Gastrocnemius medialis (tissue), 4 donors: ENCODE data around the gene ESF1. TPM values are rescaled to one million over a fixed set of nuclear protein-coding genes. Genes with fewer than 3 reads are reported as not detected.

ENCODE experiments used
- ATAC-seq, 2 donors: fragments of 150-250 bp; one replicate each; pipeline ENCODE4 v1.9.1; 2016
- DNase-seq, 2 donors: peaks; one replicate each; pipeline ENCODE4 v3.0.0-alpha.2; 2019
- H3K27ac ChIP-seq, 4 donors: fragments of 200-600 bp; sonication (generic); 1 replicate in 1 of 4; 2 replicates in 3 of 4; pipeline ENCODE4 v1.5.1; 2016 to 2018; ENCODE audit warnings: mild to moderate bottlenecking in 2 of 4, moderate library complexity in 1 of 4
- H3K27me3 ChIP-seq, 3 donors: fragments of 200-600 bp; sonication (generic) in 2 of 3; 1 replicate in 1 of 3; 2 replicates in 2 of 3; pipeline versions ENCODE4 v1.5.1 to v1.6.0; 2016 to 2019; ENCODE audit warnings: mild to moderate bottlenecking in 1 of 3, moderate library complexity in 1 of 3
- H3K36me3 ChIP-seq, 2 donors: fragments of 200-600 bp; sonication (generic) in 1 of 2; one replicate each; pipeline ENCODE4 v1.5.1; 2017 to 2018
- H3K4me1 ChIP-seq, 2 donors: fragments of 200-600 bp; sonication (generic) in 1 of 2; one replicate each; pipeline ENCODE4 v1.5.1; 2016 to 2017; ENCODE audit warnings: mild to moderate bottlenecking in 2 of 2
- H3K4me3 ChIP-seq, 4 donors: fragments of 200-600 bp; sonication (generic) in 3 of 4; 1 replicate in 1 of 4; 2 replicates in 3 of 4; pipeline ENCODE4 v1.5.1; 2016 to 2019; ENCODE audit warnings: mild to moderate bottlenecking in 2 of 4
- H3K9me3 ChIP-seq, 3 donors: fragments of 200-600 bp; sonication (generic) in 2 of 3; 1 replicate in 1 of 3; 2 replicates in 2 of 3; pipeline ENCODE4 v1.5.1; 2016 to 2019
- POLR2A ChIP-seq, 2 donors: fragments of 450-650 bp; IDR thresholded peaks; one replicate each; pipeline ENCODE4 v1.6.1; 2017; ENCODE audit warnings: antibody characterized with exemption in 2 of 2, mild to moderate bottlenecking in 2 of 2, moderate library complexity in 2 of 2
- in situ Hi-C, 4 donors: fragments of 200-750 bp; cut with MboI; loops; one replicate each; pipeline versions ENCODE4 v1.15.0 to v1.8.0; 2017; ENCODE audit warnings: low sequenced_read_pairs in 4 of 4
- intact Hi-C: fragments of 100-400 bp; cut with DNase I; formaldehyde crosslinking; loops from one replicate; pipeline ENCODE4 v1.15.1; 2023; ENCODE audit warnings: low total_unique reads
- total RNA-seq, 4 donors: library from RNA; depleted of rRNA; stranded (reverse); fragments of >200 nt; gene quantifications; one replicate each; pipeline versions ENCODE4 v1.1.0 to v1.2.3, GENCODE V29; 2016
- TF ChIP-seq, protein P1 (sequence below), 5 experiments: fragments of 450-650 bp in 3 of 5; fragments of 200-600 bp in 2 of 5; sonication (generic) in 2 of 5; IDR thresholded peaks in 4 of 5; conservative IDR thresholded peaks in 1 of 5; 1 replicate in 4 of 5; 2 replicates in 1 of 5; pipeline ENCODE4 v1.5.1; 2016 to 2019; ENCODE audit warnings: antibody characterized with exemption in 5 of 5, mild to moderate bottlenecking in 3 of 5, moderate library complexity in 3 of 5

Gene ESF1
- total RNA-seq, 4 donors from 2014 or later = 8.6 to 12.2 (median 10.8) TPM

DNA sequence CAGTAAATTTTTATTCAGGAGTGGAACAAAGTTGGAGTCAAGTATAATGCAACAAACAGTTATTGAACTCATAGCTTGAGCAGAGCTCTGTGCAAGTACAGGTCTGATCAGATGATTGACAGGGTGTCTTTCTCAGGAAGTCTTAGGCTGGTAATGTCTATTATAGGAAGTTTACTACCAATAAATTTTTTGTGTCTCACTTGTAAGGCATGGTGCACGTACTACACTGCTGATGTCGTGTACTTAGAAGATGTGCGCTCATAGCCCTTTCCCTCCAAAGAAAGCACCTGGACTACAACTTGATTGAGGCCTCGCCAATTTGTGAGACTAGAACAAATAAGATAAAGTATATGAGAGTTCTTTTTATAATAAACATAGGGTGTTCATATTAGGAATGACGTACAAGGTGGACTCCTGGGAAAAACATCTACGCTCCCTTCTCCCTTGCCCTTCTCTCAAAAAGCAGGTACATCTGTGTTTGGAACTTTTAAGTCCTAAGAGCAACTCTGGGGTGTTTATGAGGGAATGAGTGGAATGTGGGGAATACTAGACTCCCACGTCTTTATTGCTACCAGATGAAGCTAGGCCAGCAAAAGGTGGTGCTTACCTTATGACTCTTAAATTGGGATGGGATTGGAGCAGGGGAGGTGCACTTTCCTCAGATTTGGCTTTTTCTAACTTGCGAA is 1.6 kb upstream of the ESF1 start:
- in situ Hi-C loops = no loop called here

GRCh38 chr20:13784271-13784892 is 337 bp downstream of the ESF1 start:
- ATAC-seq (no peak), DNase-seq (no peak)
- TF ChIP-seq POLR2A (IDR thresholded peaks at IDR 0.05) = no peak
- TF ChIP-seq, protein P1, sequence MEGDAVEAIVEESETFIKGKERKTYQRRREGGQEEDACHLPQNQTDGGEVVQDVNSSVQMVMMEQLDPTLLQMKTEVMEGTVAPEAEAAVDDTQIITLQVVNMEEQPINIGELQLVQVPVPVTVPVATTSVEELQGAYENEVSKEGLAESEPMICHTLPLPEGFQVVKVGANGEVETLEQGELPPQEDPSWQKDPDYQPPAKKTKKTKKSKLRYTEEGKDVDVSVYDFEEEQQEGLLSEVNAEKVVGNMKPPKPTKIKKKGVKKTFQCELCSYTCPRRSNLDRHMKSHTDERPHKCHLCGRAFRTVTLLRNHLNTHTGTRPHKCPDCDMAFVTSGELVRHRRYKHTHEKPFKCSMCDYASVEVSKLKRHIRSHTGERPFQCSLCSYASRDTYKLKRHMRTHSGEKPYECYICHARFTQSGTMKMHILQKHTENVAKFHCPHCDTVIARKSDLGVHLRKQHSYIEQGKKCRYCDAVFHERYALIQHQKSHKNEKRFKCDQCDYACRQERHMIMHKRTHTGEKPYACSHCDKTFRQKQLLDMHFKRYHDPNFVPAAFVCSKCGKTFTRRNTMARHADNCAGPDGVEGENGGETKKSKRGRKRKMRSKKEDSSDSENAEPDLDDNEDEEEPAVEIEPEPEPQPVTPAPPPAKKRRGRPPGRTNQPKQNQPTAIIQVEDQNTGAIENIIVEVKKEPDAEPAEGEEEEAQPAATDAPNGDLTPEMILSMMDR (IDR thresholded peaks at IDR 0.05 in 4 of 5, conservative IDR thresholded peaks at IDR 0.05 in 1 of 5) = no peak
- in situ Hi-C loops (no loop called here), intact Hi-C loops (loop anchor here (1.0 to 5.0 kb wide), 3 partner anchors 16 to 1892 kb away; partner anchors contain the start of gene TASP1)
- Histone ChIP-seq H3K4me3 (peak overlapping the region; percentile 87 to 99 (median 96)), H3K4me1 (peaks cover 29 to 36% of the 10 kb centered on the region in 2 donors), H3K9me3 (no peaks in the 10 kb centered on the region), H3K36me3 (peaks cover 0 to 32% of the 10 kb centered on the region in 2 donors), H3K27ac (peak overlapping the region; percentile 94 to 99 (median 97)), H3K27me3 (no peaks in the 10 kb centered on the region)

More for the DNA sequence above, 1.6 kb upstream of the ESF1 start:
- H3K27me3 ChIP-seq = no peaks in the 10 kb centered on the region
- peaks cover 35 to 40% of the 10 kb centered on the region in 2 donors for H3K4me1 ChIP-seq
- H3K36me3 ChIP-seq = peaks cover 0 to 31% of the 10 kb centered on the region in 2 donors
- TF ChIP-seq, protein P1 (IDR thresholded peaks at IDR 0.05 in 4 of 5, conservative IDR thresholded peaks at IDR 0.05 in 1 of 5) = no peak
- TF ChIP-seq POLR2A (IDR thresholded peaks at IDR 0.05) = no peak
- DNase-seq = no peak
- intact Hi-C loops = no loop called here
- H3K9me3 ChIP-seq = no peaks in the 10 kb centered on the region
- peak overlapping the region; percentile 87 to 99 (median 96) for H3K4me3 ChIP-seq
- H3K27ac ChIP-seq = peak overlapping the region; percentile 94 to 99 (median 97)
- ATAC-seq = no peak

DNA sequence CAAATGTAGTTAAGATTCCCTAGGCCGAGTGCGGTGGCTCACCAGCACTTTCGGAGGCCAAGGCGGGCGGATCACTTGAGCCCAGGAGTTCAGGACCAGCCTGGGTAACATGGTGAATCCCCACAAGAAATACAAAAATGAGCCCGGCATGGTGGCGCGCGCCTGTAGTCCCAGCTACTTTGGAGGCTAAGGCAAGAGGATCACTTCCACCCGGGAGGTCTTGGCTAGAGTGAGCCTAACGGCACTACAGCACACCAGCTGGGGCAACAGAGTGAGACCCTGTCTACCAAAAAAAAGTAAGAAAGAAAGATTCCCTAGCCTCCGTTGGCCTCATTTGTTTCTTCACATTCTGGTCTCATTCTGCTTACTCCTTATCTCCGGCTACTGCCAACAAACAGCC is 1.2 kb downstream of the ESF1 start:
- no peak overlapping the region for H3K27ac ChIP-seq
- in situ Hi-C loops (no loop called here), intact Hi-C loops (loop anchor here (5.0 kb wide), 1 partner anchor 1891 kb away; no protein-coding TSS in a partner anchor)
- H3K27me3 ChIP-seq = no peaks in the 10 kb centered on the region
- DNase-seq (no peak), ATAC-seq (no peak)
- peak overlapping the region; percentile 87 to 99 (median 96) for H3K4me3 ChIP-seq
- TF ChIP-seq, protein P1 (IDR thresholded peaks at IDR 0.05 in 4 of 5, conservative IDR thresholded peaks at IDR 0.05 in 1 of 5) = no peak
- no peak for TF ChIP-seq POLR2A (IDR thresholded peaks at IDR 0.05)
- H3K9me3 ChIP-seq = no peaks in the 10 kb centered on the region
- H3K36me3 ChIP-seq = peaks cover 0 to 27% of the 10 kb centered on the region in 2 donors
- H3K4me1 ChIP-seq = peaks cover 28 to 33% of the 10 kb centered on the region in 2 donors

DNA sequence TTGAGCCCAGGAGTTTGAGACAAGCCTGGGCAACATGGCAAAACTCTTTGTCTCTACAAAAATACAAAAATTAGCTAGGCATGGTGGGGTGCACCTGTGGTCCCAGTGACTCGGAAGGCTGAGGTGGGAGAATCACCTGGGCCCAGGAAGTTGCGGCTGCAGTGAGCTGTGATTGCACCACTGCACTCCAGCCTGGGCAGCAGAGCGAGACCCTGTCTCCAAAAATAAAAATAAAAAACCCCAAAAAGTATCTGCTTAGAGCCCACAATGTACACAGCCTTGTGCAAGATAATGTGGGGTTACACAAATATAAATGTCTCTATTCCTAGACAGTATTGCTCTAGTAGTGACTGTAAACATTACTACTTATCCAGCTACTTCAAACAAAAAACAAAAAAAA is 5.9 kb downstream of the ESF1 start:
- intact Hi-C loops = no loop called here
- H3K27ac ChIP-seq = no peak overlapping the region

More for the DNA sequence above, 5.9 kb downstream of the ESF1 start:
- H3K36me3 ChIP-seq = peaks cover 0 to 50% of the 10 kb centered on the region in 2 donors
- no peak overlapping the region for H3K4me3 ChIP-seq
- H3K4me1 ChIP-seq = peaks cover 6 to 11% of the 10 kb centered on the region in 2 donors
- DNase-seq = no peak
- H3K9me3 ChIP-seq = no peaks in the 10 kb centered on the region
- no peak for ATAC-seq
- TF ChIP-seq, protein P1 (IDR thresholded peaks at IDR 0.05 in 4 of 5, conservative IDR thresholded peaks at IDR 0.05 in 1 of 5) = no peak
- TF ChIP-seq POLR2A (IDR thresholded peaks at IDR 0.05) = no peak
- H3K27me3 ChIP-seq = no peaks in the 10 kb centered on the region
- in situ Hi-C loops = loop anchor here in 2 of 4 donors (10.0 kb wide), 1 partner anchor 664 kb away; no protein-coding TSS in a partner anchor
